HT-29 (cell line): Measurements from ENCODE around the gene ALDH1B1. TPM values are rescaled to one million over a fixed set of nuclear protein-coding genes. Genes with fewer than 3 reads are reported as not detected.

ENCODE experiments used
- DNase-seq: peaks from one replicate; pipeline ENCODE4 v3.0.0-alpha.2; 2015; ENCODE audit warnings: low spot score
- total RNA-seq: library from RNA; depleted of rRNA; stranded (reverse); fragments of >200 nt; shearing (Covaris generic); gene quantifications from 2 replicates; pipeline ENCODE4 v1.2.3, GENCODE V29; 2014; rRNA removed

ALDH1B1 gene
- 16.0 and 21.6 TPM in 2 replicates for total RNA-seq

DNA sequence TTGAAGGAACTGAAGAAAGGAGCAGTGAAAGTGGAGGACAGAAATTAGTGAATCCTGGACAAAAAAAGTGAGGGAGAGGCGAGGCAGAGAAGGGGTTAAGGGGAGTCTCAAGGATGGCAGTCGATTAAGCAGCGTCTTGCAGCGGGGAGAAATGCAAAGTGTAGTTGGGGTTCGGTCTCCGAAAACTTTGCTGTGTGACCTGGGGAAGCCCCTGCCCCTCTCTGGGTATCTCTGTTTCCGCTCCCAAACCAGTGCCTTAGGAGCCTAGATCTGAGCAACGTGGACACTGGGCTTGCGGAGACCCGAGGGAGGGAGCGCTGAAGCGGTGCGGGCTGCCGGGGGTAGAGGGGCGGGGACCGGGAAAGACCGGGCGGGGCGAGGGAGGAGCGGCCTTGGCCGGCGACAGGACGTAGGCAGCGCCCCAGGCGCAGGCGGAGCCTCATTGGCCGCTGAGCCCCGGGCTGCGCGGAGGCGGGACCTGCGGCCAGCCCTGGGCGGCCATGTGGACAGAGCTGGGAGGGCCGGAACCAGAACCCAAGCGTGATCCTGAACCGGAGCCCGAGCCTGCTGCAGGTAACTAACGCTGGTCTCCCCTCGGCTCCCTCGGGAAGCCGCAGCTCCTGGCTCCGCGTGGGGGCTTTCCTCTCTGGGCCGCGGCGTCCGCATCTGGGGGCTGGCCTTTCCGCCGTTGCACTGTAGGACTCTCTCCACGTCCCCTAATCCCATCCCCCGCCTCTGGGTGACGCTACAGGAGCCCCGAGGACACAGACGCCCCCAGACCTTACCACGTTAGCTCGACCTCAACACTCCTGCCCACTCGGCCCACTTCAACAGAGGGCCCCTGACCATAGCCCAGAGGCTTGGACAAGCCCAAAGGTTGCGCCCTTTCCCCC is at the start of gene ALDH1B1:
Gene ALDH1B1 (plus strand): TSS at position 468 of the 893 bp plus-strand sequence. CDS start 3,047 bp downstream, outside the sequence.
- DNase-seq = peak; percentile 75

DNA sequence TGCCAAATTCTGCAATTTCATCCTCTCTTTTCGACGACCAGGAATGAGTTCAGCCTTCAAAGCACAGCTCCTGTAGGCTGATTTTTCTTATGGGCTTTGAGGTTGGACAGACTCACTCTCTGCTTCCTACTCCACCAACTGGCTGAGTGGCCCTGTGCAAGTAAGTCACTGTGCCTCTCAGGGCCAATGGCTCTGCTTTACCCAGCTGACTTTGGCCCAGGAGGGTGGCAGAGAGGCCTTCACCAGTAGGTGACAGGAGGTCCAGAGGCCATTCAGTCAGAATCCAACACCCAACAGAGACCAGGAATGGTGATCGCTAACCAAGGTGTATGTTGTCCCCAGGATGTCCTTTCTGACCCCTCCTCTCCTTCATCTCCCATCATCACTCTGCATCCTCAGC is 49.5 kb upstream of the ALDH1B1 start:
- no peak for DNase-seq

DNA sequence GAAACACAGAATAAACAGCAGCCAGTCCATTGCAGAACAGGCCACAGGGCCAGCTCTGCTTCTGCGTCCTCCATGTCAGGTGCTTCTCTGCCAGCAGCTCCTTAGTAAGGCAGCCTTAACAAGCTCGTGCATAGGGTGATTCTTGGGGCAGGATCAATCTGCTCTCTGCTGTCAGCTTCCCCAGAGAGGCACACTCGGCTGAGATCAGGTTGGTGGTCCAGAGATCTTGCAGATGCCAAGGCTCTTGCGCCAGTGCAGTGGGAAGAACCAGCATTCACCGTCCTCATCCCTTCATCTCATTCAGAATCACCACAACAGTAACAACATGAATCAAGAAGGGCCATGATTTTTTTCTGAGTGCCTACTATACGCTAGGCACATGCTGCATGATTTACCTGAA is 49.0 kb upstream of the ALDH1B1 start:
- DNase-seq = no peak

DNA sequence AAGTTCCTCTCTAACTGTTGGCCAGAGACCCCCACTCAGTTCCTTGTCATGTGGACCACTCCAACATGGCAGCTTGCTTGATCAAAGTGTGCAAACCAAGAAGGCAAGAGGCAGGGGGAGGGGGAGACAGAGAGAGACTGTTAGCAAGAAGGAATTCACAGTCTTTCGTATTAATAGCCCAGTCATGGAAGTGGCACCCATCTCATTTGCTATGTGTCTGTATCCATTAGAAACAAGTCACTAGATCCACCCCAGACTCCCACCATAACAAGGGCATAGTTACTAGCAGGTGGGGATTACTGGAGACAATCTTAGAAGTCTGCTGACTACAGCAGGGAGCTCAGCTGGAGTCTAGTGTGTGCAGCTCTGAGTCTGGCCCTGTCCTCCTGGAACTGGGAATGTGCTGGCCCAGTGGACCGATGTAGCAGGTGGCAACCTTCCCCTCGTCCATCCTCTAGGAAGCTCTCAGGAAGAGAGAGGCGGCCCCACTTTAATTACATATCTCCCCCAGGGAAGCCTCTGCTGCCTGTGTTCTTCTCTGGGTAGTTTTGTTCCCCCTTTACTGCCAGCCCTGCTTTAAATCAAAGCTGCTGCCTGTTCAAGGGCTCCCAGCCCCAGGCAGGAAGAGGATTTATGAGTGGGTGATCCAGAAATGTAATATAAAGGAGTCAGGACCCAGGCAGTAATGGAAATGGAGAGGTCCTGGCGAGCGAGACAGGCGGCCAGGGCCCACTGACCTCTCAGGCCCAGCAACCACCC is 47.8 kb upstream of the ALDH1B1 start:
- no peak for DNase-seq

DNA sequence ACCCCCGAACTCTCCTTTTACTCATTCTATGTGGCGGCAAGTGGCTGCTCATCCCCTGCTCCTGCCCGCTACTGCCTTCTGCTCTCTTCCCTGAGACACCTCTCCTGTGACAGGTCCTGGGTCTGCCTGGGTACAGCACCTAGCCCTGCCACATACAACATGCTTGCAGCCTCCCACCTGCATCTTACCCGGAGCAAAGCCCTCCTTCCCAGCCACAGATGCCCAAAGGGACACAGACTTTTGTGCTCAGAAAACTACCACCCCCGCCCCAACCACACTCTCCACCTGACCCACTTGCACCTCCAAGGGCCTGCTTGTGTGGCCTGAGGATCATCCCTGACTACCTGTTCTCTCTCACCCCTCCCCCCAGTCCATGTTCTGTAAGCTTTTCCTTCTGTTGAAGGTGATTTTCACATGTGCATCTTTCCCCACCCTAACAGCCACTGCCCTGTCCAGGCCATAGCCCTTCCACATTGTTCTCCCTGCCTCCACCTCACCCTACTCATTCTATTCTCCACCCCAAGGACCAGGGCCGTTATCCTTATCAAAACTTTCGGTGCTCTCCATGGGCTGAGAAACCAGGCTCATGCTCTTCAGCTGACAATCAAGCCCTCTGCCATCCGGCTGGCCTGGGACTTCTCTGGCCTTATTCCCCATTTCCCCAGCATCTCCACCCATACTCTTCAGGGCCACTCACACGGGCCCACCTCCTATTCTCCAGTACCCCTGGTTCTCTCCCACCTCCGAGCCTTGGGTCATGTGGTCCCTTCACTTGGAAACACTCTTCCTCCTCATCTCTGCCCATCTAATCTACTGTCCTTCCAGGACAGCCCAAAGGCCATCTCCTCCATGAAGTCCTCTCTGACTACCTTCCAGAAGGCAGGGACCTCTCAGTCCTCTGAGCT is 46.4 kb upstream of the ALDH1B1 start:
- no peak for DNase-seq

DNA sequence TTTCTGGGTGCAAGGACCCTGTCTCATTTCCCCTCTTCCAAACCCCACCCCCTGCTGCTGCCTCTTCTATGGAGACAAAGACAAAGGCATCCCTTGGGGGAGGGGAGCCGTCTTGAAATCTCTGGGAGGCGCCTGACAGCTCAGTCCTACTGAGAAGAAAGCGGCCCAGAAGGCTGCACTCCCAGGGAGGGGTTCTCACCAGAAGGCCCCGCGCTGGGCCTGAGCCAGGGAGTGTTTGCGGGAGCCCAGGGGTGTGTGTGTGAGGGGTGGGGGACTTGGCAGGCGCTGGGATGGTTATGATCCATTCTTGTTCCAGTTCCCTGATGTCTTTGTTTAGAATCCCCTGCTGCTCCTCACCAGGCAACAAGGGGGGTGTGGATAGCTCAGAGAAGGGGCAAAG is 45.7 kb upstream of the ALDH1B1 start:
- no peak for DNase-seq

DNA sequence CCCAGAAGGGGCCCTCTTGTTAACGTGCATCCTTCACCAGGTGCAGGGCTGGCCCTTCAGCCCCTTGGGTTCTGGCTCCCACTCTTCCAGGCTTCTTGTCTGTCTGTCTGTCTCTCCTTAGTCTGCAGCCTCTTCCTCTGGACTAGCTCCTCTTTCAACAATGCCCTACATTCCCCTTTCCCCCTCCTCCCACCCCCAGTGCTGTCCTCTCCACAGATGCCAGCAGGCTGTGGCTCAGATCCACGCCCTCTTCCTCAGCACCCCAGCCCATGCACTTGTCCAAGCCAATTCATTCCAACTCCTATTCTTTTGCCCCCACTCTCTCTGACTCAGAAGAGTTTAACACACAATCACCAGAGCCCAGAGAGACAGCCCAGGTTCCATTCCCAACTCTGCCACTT is 45.2 kb upstream of the ALDH1B1 start:
- no peak for DNase-seq

DNA sequence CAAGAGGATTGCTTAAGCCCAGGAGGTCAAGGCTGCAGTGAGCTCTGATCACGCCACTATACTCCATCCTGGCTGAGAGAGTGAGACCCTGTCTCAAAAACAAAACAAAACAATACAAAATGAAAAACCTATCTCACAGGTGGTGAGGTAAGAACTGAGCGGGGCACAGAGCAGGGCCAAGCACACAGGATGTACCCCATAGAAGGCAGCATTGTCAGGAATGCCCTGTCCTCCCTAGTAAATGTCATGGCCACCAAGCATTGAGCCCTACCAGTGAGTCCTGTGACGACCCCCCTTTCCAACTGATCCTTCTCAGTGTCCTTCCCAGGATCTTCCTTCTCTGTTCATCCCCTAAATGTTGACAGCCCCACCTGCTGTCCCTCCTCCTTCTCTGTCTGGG is 44.6 kb upstream of the ALDH1B1 start:
- DNase-seq = no peak

DNA sequence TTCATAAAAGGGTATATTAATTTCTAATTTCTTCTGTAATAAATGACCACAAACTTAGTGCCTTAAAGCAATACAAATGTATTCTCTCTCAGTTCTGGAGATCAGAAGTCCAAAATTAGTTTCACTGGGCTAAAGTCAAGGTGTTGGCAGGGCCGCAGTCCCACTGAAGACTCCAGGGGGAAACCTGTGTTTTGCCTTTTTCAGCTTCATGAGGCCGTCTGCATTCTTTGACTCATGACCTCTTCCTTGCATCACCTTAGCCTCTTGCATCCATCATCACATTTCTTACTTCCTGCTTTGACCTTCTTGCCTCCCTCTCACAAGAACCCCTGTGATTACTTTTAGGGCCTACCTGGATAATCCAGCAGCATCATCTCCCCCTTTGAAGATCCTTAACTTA is 42.0 kb upstream of the ALDH1B1 start:
- DNase-seq = no peak

DNA sequence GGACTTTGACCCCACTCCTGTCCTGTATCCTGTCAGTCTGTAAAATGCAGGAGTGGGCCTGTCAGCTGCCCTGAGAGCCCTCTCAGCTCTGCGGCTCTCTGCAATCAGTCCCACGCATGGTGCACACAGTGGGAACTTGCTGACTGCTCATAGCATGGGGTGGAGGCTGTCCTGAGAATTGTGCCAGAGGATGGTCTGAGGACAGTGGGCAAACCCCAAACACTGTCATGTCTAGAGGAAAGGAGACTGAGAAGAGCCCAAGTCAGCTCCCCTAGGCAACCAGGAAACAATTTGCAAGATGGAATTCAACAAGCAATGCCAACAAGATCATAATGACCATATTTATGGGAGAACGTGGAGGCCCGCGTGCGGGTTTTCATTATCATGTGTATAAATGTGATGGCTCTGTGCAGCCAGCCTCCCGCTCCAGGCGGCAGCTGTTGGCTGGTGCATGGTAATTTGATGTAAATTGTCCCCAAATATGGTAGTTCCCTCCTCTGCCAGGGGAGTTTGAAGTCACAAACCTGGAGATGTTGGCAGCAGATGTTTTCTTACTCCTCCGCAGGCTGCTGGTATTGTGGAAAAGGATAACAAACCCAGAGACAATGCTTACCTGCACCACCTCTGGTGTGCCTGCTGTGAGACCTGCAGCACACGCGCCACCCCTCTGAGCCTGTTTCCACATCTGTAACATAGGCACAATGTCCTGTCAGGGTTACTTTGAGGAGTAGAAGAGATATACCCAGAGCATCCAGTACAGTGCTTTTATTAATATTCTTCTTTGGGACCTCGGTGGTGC is 39.8 kb upstream of the ALDH1B1 start:
- no peak for DNase-seq

DNA sequence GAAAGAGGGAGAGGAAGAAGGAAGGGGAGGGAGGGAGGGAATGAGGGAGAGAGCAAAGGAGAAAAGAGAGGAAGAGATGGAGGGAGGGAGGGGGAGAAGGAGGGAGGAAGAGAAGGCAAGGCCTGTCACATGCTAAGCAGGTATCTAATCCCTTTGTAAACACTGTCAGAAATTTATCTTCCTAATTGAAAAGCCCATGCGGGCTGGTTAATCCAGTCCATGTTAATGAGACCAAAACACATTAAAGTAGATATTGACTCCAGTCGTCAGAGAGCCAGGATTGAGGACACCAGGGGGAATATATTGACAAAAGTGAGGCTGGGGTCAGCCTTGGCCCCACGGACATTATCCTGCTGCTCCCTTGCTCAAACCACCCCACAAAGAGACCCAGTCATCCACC is 37.4 kb upstream of the ALDH1B1 start:
- no peak for DNase-seq

DNA sequence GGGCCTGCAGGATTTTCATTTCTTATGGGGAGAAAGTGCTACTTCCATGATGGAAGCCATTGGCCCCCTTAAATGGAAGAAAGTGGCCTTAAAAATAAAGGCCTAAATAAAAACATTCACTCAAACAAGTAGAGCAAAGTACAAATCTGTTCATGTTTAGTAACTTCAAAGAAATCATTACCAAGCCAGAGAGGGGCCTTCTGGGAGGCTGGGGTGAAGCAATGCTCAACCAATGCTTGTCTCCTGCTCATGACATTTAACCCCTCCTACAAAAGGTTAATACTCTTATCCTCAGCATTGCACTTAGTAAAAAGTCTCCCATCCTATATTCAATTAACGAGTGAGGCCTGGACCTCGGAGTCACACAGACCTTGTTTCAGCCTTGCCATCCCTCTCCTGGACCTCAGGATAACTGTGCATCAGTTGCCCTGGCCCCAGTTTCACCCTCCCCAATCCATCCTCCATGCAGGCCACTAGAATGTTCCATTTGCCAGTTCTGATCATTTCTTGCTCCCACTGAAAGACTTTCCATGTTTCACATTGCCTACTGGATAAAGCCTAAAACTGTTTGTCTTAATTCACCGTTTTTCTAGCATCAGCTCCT is 36.9 kb upstream of the ALDH1B1 start:
- DNase-seq = no peak

DNA sequence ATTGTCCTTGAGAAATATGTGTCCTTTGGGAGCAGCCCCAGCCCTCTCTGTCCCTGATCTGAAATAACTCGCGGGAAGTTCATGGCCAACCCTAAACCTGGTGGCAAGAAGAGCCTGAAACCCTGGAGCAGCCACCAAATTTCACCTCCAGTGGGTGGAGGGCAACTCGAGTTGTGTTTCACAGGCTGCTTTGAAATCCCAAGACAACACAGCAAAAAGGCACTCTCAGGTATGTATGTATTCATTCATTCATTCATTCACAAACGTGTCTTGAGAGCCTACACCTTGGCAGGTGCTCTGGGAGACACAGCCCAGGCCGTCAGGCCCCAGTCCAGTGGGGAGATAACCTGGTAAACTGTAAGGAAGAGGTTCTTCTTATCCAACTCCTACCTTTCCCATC is 35.7 kb upstream of the ALDH1B1 start:
- DNase-seq = no peak

DNA sequence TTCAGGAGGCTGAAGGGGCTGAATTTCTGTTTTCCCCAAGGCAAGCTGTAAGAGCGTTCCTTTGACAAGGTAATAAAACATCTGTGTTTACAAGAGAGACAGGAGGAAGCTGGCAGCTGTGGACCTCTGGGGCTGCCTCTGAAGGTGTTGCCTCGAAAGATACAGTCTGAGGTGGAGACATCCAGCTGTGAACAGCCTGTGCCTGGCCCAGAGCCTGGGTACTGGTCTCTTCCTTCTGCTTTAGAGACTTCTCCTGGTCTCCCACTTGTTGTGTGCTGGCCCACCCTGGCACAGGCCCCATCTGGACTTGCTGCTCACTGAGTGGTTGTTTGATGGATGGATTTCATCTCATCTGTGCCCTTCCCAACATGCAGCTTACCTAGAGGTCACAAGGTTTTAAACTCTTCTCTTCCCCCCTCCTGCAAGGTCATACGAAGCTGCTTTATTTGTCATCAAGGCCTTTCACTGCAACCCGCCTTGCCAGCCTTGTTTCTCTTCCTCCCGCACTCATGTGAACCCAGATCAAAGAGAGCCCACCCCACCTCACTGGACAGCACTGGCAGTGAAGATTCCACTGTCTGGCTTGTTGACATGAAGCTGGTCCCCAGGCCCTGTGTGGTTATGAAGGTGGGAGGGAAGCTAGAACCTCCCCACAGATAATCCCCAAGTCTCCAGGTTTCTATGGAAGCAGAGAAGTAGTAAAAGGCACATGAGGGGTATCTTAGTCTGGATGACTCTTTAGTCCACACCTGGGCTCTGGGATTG is 35.0 kb upstream of the ALDH1B1 start:
- DNase-seq = no peak

DNA sequence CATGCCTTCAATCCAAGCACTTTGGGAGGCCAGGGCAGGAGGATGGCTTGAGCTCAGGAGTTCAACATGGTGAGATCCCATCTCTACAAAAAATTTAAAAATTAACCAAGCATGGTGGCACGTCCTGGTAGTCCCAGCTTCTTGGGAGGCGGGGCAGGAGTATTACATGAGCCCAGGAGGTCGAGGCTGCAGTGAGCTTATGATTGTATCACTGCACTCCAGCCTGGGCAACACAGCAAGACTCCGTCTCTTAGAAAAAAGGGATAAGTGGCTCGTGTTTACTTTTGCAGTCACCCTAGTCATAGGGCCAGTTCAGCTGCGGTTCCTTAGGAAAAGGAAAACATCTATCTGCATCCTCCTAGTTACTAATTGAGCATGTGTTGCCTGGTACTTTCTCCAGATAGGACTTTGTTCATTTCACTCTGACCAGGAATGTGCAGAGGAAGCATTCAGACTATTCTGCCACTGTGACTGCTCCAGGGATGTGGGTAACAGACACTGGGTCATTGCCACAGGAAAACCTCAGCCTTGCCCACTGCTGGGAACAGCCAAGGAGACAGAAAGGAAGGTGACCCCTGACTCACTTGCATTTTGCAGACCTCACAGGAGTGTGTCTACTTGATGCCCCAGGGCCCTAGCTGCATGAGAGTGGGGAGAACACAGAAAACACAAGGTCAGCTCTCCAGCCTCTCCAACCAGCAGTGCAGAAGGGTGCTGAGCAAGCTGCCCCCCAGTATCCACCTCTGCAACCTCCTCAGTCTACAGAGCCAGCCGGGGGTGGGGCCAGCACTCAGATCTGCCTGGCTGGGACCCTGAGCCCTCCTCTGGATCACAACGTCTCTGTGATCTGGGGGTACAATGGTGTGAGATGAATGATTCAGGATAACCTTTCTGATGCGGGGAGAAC is 33.9 kb upstream of the ALDH1B1 start:
- DNase-seq = no peak

DNA sequence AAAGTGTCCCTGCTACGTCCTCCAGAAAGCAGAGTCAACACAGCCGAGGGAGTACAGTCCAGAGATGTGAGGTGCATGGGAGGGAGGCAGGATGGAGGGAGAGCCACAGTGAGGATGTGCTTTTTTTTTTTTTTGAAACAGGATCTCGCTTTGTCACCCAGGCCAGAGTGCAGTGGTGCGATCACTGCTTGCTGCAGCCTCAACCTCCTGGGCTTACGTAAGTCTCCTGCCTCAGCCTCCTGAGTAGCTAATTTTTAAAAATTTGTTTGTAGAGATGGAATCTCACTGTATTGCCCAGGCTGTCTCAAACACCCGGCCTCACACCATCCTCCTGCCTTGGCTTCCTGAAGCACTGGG is 33.2 kb upstream of the ALDH1B1 start:
- no peak for DNase-seq

DNA sequence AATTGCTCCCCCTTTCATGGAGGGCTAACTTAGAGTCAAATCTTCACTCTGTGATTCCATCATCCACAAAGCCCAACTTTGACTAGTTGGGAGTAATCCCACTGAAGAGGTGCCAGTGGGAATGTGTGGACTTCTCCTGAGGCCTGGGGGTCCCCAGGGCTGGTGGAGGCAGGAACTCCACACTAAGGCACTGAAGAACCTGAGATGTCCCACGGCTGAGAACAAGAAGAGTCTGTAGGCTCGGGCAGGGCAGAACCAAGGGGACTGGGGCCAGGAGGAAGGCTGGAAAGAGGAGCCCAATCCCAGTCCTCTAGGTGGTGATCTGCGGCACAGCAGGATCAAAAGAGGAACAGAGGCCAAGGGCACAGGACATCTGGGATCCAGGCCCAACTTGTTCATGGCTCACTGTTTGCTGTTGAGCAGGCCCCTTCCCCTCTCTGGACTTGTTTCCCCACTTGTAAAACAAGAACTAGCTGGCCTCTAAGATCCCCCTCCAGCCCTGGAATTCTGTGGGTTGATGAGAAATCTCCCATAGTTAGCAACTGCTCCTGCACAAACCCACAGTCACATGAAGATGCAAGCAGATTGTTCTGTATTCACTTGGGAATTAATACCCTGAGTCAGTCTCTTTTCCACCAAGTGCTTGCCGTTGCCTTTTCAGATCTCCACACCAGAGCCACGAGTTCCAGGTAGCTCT is 32.7 kb upstream of the ALDH1B1 start:
- no peak for DNase-seq

DNA sequence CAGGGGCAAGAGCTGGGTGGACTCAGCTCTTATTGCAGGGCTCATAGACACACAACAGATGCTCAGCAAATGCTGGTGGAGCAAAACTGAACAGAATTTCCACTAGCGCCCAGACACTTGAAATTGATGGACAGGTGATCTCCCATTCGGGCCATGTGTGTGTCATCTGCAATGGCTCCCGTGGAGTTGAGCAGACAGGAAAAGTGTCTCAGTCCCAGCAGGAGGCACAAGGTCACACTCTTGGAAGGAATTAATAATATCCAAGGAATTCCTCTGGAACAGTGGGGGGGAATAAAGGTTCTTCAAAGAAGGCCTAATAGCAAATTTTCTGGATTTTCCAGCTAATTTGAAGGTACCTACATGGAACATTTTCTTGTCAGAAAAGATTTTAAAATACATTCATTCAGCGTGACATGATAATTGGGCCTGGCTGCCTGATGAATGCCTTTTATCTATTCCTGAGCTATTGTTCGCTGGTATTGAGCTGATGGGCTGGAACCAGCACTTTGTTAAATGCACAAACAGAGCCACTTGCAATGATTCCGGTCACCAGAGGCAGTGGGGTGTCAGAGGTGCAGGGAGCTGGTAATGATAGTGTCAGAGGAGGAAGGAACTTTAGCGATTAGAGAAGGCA is 31.5 kb upstream of the ALDH1B1 start:
- no peak for DNase-seq
